PC-9 (cell line): ENCODE results near the gene TGFB2. TPM values are rescaled to one million over a fixed set of nuclear protein-coding genes. Genes with fewer than 3 reads are reported as not detected.

Experiments used
- BruUV-seq: library from RNA; stranded (reverse); fragments of 400-500 nt; replicated peaks from 2 replicates; lab custom pipeline; 2021; lab: Mats Ljungman, UMichigan
- CTCF ChIA-PET: fragments of 300-600 bp; sonication (Branson Sonifier 250); formaldehyde crosslinking; loops from one replicate; lab custom pipeline; 2022; ENCODE audit warnings: antibody characterized with exemption; lab: Charles Lee
- POLR2A ChIA-PET: fragments of 300-600 bp; sonication (Branson Sonifier 250); formaldehyde crosslinking; loops from one replicate; lab custom pipeline; 2022; ENCODE audit warnings: antibody characterized with exemption; ENCODE audit not compliant: unreplicated experiment; lab: Charles Lee
- DNase-seq, 2 experiments: peaks; one replicate each; pipeline versions ENCODE4 v3.0.0 to v3.0.0-alpha.2; 2015 to 2022; ENCODE audit warnings: mixed read lengths in 1 of 2
- H2AFZ ChIP-seq: fragments of 200-600 bp; sonication (generic); 2 replicates; pipeline ENCODE4 v1.8.1; 2017; ENCODE audit warnings: antibody characterized with exemption
- H3F3A ChIP-seq: fragments of 200-600 bp; sonication (generic); 2 replicates; pipeline ENCODE4 v1.8.1; 2017; ENCODE audit warnings: antibody characterized with exemption, mild to moderate bottlenecking, low read depth; ENCODE audit not compliant: insufficient read depth
- H3K27ac ChIP-seq: fragments of 200-600 bp; sonication (generic); 2 replicates; pipeline ENCODE4 v1.6.1; 2016; ENCODE audit warnings: mixed run types
- H3K27me3 ChIP-seq: fragments of 200-600 bp; sonication (generic); 2 replicates; pipeline ENCODE4 v1.6.1; 2016; ENCODE audit warnings: low read depth, mixed run types; ENCODE audit not compliant: insufficient read depth
- H3K36me3 ChIP-seq: fragments of 200-600 bp; sonication (generic); 2 replicates; pipeline ENCODE4 v1.6.1; 2016; ENCODE audit warnings: low read depth, mixed run types
- H3K4me1 ChIP-seq: fragments of 200-600 bp; sonication (generic); replicated peaks from 2 replicates; pipeline ENCODE4 v1.6.1; 2016; ENCODE audit warnings: mixed run types; ENCODE audit not compliant: insufficient read depth
- H3K4me2 ChIP-seq: fragments of 200-600 bp; sonication (generic); 2 replicates; pipeline ENCODE4 v1.6.1; 2017; ENCODE audit warnings: mixed run types
- H3K4me3 ChIP-seq: fragments of 200-600 bp; sonication (generic); 2 replicates; pipeline ENCODE4 v1.6.1; 2016; ENCODE audit warnings: mixed run types
- H3K79me2 ChIP-seq: fragments of 200-600 bp; sonication (generic); 2 replicates; pipeline ENCODE4 v1.6.1; 2017; ENCODE audit warnings: low read depth, mixed run types
- H3K9me2 ChIP-seq: fragments of 200-600 bp; sonication (generic); 2 replicates; pipeline ENCODE4 v1.8.1; 2017; ENCODE audit warnings: mild to moderate bottlenecking; ENCODE audit not compliant: insufficient read depth
- H3K9me3 ChIP-seq: fragments of 200-600 bp; sonication (generic); 2 replicates; pipeline ENCODE4 v1.8.1; 2016; ENCODE audit warnings: low read depth; ENCODE audit not compliant: insufficient read depth
- H4K20me1 ChIP-seq: fragments of 200-600 bp; sonication (generic); 2 replicates; pipeline ENCODE4 v1.8.1; 2017; ENCODE audit not compliant: insufficient read depth
- CTCF ChIP-seq: fragments of 200-600 bp; sonication (generic); conservative IDR thresholded peaks from 2 replicates; pipeline ENCODE4 v1.6.1; 2017; ENCODE audit warnings: mixed run types, antibody characterized with exemption, mild to moderate bottlenecking, moderate library complexity
- EZH2 ChIP-seq: fragments of 200-600 bp; sonication (generic); IDR thresholded peaks from 2 replicates; pipeline ENCODE4 v1.8.0; 2017; ENCODE audit warnings: antibody characterized with exemption, low read depth
- intact Hi-C: fragments of 100-400 bp; cut with micrococcal nuclease; formaldehyde crosslinking; loops from one replicate; pipeline ENCODE4 v1.10.0; 2022; ENCODE audit not compliant: unreplicated experiment
- total RNA-seq: library from RNA; stranded (reverse); gene quantifications from 2 replicates; pipeline ENCODE4 v1.2.3, GENCODE V29; 2021

TGFB2 gene
- total RNA-seq, 1 experiment from 2014 or later, result 74.3 TPM

- ChIA-PET CTCF (no interaction called here), POLR2A (no interaction called here)
- Histone ChIP-seq H3K4me1 (no peaks in the 10 kb centered on the region), H3K9me2 (no peaks in the 10 kb centered on the region), H4K20me1 (no peaks in the 10 kb centered on the region), H3K27ac (no peak overlapping the region), H3K36me3 (peaks cover 30% of the 10 kb centered on the region; the same call in 1 of the 2 replicates), H3K27me3 (no peaks in the 10 kb centered on the region), H2AFZ (no peak overlapping the region), H3K4me3 (no peak overlapping the region), H3K9me3 (no peaks in the 10 kb centered on the region), H3K4me2 (no peak overlapping the region), H3K79me2 (peaks cover 16% of the 10 kb centered on the region), H3F3A (no peaks in the 10 kb centered on the region)
- intact Hi-C loops, result no loop called here
- no peak for DNase-seq
- no peak for TF ChIP-seq CTCF
- no peak for TF ChIP-seq EZH2
- no TSS peak for BruUV-seq
Observed at GRCh38 chr1:218402786-218403120, 57.6 kb downstream of the TGFB2 start.

GRCh38 chr1:218403300-218403699 is 58.2 kb downstream of the TGFB2 start:
- peaks cover 30% of the 10 kb centered on the region; the same call in 1 of the 2 replicates for H3K36me3 ChIP-seq
- no TSS peak for BruUV-seq
- peaks cover 11% of the 10 kb centered on the region; the same call in 1 of the 2 replicates for H3K79me2 ChIP-seq
- H3K9me2 ChIP-seq, result no peaks in the 10 kb centered on the region
- no peaks in the 10 kb centered on the region for H3K9me3 ChIP-seq
- no peaks in the 10 kb centered on the region for H3K27me3 ChIP-seq
- intact Hi-C loops, result no loop called here
- no peak for TF ChIP-seq CTCF
- no peak for TF ChIP-seq EZH2
- no peak overlapping the region for H3K27ac ChIP-seq
- H3K4me1 ChIP-seq, result no peaks in the 10 kb centered on the region
- no peak overlapping the region for H3K4me2 ChIP-seq
- H3K4me3 ChIP-seq, result no peak overlapping the region
- ChIA-PET CTCF (no interaction called here), POLR2A (no interaction called here)
- H2AFZ ChIP-seq, result no peak overlapping the region
- no peak for DNase-seq
- no peaks in the 10 kb centered on the region for H4K20me1 ChIP-seq
- no peaks in the 10 kb centered on the region for H3F3A ChIP-seq

GRCh38 chr1:218407630-218408029 is 62.5 kb downstream of the TGFB2 start:
- no peak for TF ChIP-seq CTCF
- TF ChIP-seq EZH2, result no peak
- no TSS peak for BruUV-seq
- no peak overlapping the region for H3K4me3 ChIP-seq
- POLR2A ChIA-PET, result no interaction called here
- H3K27me3 ChIP-seq, result no peaks in the 10 kb centered on the region
- H3K9me3 ChIP-seq, result no peaks in the 10 kb centered on the region
- no peak overlapping the region for H2AFZ ChIP-seq
- H3K4me1 ChIP-seq, result no peaks in the 10 kb centered on the region
- intact Hi-C loops, result no loop called here
- H3K9me2 ChIP-seq, result no peaks in the 10 kb centered on the region
- CTCF ChIA-PET, result interaction anchor here (0.5 kb wide), 1 partner anchor 80 kb away, joined by 4 read pairs; no protein-coding TSS in a partner anchor
- H3K27ac ChIP-seq, result no peak overlapping the region
- H4K20me1 ChIP-seq, result no peaks in the 10 kb centered on the region
- H3K79me2 ChIP-seq, result no peaks in the 10 kb centered on the region
- no peak overlapping the region for H3K4me2 ChIP-seq
- peaks cover 48% of the 10 kb centered on the region; the same call in 1 of the 2 replicates for H3K36me3 ChIP-seq
- no peaks in the 10 kb centered on the region; the same call in 1 of the 2 replicates for H3F3A ChIP-seq
- no peak for DNase-seq
